Peyer's patch (tissue), 4 donors: Measurements from ENCODE around the gene SYNPO2.

Experiments
- POLR2A ChIP-seq, 2 donors: fragments of 450-650 bp; IDR thresholded peaks; one replicate each; pipeline ENCODE4 v1.5.1; 2017; ENCODE audit warnings: antibody characterized with exemption in 2 of 2, mild to moderate bottlenecking in 2 of 2, moderate library complexity in 2 of 2
- TF ChIP-seq, protein P1 (sequence below), 6 experiments: fragments of 450-650 bp in 4 of 6; fragments of 200-600 bp in 2 of 6; sonication (generic) in 1 of 6; IDR thresholded peaks; one replicate each; pipeline ENCODE4 v1.5.1; 2017 to 2019; ENCODE audit warnings: antibody characterized with exemption in 6 of 6, mild to moderate bottlenecking in 3 of 6, moderate library complexity in 1 of 6

DNA sequence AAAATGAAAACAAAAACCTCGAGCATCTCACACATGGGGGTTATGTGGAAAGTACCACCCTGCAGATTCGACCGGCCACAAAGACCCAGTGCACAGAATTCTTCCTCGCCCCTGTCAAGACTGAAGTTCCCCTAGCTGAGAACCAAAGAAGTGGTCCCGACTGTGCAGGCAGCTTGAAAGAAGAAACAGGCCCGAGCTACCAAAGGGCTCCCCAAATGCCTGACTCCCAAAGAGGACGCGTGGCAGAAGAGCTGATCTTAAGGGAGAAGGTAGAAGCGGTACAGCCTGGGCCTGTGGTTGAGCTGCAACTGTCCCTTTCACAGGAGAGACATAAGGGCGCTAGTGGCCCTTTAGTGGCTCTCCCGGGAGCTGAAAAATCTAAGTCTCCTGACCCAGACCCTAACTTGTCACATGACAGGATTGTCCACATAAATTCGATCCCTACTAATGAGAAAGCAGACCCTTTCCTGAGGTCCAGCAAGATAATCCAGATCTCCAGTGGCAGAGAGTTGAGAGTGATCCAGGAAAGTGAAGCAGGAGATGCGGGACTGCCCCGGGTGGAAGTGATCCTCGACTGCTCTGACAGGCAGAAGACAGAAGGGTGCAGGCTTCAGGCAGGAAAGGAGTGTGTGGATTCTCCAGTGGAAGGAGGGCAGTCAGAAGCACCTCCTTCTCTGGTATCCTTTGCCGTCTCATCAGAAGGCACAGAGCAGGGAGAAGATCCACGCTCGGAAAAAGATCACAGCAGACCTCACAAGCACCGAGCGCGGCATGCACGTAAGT is 138.2 kb downstream of the SYNPO2 start:
- TF ChIP-seq, protein P1, sequence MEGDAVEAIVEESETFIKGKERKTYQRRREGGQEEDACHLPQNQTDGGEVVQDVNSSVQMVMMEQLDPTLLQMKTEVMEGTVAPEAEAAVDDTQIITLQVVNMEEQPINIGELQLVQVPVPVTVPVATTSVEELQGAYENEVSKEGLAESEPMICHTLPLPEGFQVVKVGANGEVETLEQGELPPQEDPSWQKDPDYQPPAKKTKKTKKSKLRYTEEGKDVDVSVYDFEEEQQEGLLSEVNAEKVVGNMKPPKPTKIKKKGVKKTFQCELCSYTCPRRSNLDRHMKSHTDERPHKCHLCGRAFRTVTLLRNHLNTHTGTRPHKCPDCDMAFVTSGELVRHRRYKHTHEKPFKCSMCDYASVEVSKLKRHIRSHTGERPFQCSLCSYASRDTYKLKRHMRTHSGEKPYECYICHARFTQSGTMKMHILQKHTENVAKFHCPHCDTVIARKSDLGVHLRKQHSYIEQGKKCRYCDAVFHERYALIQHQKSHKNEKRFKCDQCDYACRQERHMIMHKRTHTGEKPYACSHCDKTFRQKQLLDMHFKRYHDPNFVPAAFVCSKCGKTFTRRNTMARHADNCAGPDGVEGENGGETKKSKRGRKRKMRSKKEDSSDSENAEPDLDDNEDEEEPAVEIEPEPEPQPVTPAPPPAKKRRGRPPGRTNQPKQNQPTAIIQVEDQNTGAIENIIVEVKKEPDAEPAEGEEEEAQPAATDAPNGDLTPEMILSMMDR (IDR thresholded peaks at IDR 0.05) = no peak
- no peak for TF ChIP-seq POLR2A (IDR thresholded peaks at IDR 0.05)
